DND-41 (cell line): ENCODE data around the gene IL11RA.

ENCODE experiments used
- ATAC-seq: fragments of 200-7000 bp; cut with Tn5 transposase; 3 replicates; pipeline ENCODE4 v1.9.1; 2021; ENCODE audit warnings: low read depth; ENCODE audit not compliant: insufficient read depth
- DNase-seq: peaks from one replicate; pipeline ENCODE4 v3.0.0-alpha.2; 2020
- H2AFZ ChIP-seq: 2 replicates; pipeline ENCODE4 v1.6.0; 2012; ENCODE audit warnings: low read depth, low read length
- H3K27ac ChIP-seq: 2 replicates; pipeline ENCODE4 v1.5.1; 2012; ENCODE audit warnings: low read length, inconsistent platforms
- H3K27me3 ChIP-seq: fragments of 200-600 bp; sonication (generic); 2 replicates; pipeline ENCODE4 v1.6.0; 2012; ENCODE audit warnings: low read length, mild to moderate bottlenecking, inconsistent platforms; ENCODE audit not compliant: insufficient read depth, poor library complexity
- H3K36me3 ChIP-seq: 2 replicates; pipeline ENCODE4 v1.5.1; 2012; ENCODE audit warnings: low read length, inconsistent platforms; ENCODE audit not compliant: insufficient read depth
- H3K4me1 ChIP-seq: 2 replicates; pipeline ENCODE4 v1.5.1; 2012; ENCODE audit warnings: mild to moderate bottlenecking, low read length; ENCODE audit not compliant: insufficient read depth
- H3K4me2 ChIP-seq: 2 replicates; pipeline ENCODE4 v1.6.0; 2012; ENCODE audit warnings: mild to moderate bottlenecking, moderate library complexity, low read length, inconsistent platforms; ENCODE audit not compliant: insufficient read depth
- H3K4me3 ChIP-seq, 2 experiments: fragments of 200-600 bp in 1 of 2; shearing (Covaris generic) in 1 of 2; 2 replicates each; pipeline ENCODE4 v1.5.1; 2012 to 2016; ENCODE audit warnings: inconsistent platforms in 2 of 2, low read length in 2 of 2, mild to moderate bottlenecking in 2 of 2, low read depth in 1 of 2, moderate library complexity in 1 of 2
- H3K79me2 ChIP-seq: 2 replicates; pipeline ENCODE4 v1.6.0; 2012; ENCODE audit warnings: low read length, inconsistent platforms; ENCODE audit not compliant: insufficient read depth
- H3K9ac ChIP-seq: 2 replicates; pipeline ENCODE4 v1.6.0; 2012; ENCODE audit warnings: low read depth, mild to moderate bottlenecking, inconsistent platforms, low read length, moderate library complexity
- H3K9me3 ChIP-seq: 2 replicates; pipeline ENCODE4 v1.5.1; 2012; ENCODE audit warnings: low read length, moderate library complexity, mild to moderate bottlenecking, inconsistent platforms; ENCODE audit not compliant: insufficient read depth, severe bottlenecking
- H4K20me1 ChIP-seq: 2 replicates; pipeline ENCODE4 v1.6.0; 2012; ENCODE audit warnings: low read length; ENCODE audit not compliant: insufficient read depth
- EZH2 ChIP-seq: IDR thresholded peaks from 3 replicates; pipeline ENCODE4 v1.6.1; 2012; ENCODE audit warnings: borderline replicate concordance, low read depth, mild to moderate bottlenecking, moderate library complexity, low read length, inconsistent platforms; ENCODE audit not compliant: severe bottlenecking
- TF ChIP-seq, protein P1 (sequence below): IDR thresholded peaks from 2 replicates; pipeline ENCODE4 v1.5.1; 2012; ENCODE audit warnings: borderline replicate concordance, low read length, moderate library complexity, mild to moderate bottlenecking; ENCODE audit not compliant: poor library complexity, severe bottlenecking; ENCODE audit errors: extremely low read depth

IL11RA gene

DNA sequence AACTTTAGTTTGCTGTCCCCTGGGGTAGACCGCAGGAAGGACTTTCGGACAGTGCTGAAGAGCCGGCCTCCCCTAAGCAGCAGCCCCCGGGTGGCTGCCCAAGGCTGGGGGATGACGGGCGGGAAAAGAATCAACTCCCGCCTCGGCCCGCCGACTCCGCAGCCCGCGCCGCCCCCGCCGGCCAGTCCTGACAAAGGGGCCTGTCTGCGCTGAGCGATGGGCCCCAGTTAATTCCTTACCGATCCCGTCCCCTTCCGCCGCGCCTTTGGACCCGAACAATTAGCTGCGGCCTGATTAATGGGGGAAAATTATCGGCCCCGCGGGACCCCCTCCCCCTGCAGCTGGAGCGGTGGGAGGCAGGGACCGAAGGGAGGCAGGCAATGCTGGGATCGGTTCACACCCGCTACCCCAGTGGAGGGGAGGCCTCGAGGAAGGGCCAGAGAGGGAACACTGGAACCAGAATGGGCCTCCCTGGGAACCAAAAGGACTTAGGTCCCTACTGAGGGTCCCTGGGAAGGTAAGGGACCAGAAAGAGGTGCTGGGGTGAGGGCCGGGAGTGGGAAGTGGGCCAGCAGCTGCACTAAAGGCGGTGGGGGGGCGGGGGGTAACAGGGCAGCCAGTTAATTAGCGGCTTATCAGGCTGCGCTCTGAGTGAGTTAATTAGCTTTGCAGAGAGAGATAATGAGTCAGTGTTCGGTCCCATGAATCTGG is 27.4 kb upstream of the IL11RA start:
- ATAC-seq (no peak), DNase-seq (no peak)
- Histone ChIP-seq H2AFZ (no peak overlapping the region), H3K79me2 (peaks cover 6% of the 10 kb centered on the region), H3K27ac (no peak overlapping the region), H3K9me3 (peaks cover 4% of the 10 kb centered on the region), H4K20me1 (no peaks in the 10 kb centered on the region), H3K4me1 (peaks cover 10% of the 10 kb centered on the region), H3K9ac (no peak overlapping the region), H3K36me3 (no peaks in the 10 kb centered on the region), H3K27me3 (peaks cover 20% of the 10 kb centered on the region), H3K4me2 (no peak overlapping the region), H3K4me3 (no peak overlapping the region)
- no peak for TF ChIP-seq EZH2
- TF ChIP-seq, protein P1, sequence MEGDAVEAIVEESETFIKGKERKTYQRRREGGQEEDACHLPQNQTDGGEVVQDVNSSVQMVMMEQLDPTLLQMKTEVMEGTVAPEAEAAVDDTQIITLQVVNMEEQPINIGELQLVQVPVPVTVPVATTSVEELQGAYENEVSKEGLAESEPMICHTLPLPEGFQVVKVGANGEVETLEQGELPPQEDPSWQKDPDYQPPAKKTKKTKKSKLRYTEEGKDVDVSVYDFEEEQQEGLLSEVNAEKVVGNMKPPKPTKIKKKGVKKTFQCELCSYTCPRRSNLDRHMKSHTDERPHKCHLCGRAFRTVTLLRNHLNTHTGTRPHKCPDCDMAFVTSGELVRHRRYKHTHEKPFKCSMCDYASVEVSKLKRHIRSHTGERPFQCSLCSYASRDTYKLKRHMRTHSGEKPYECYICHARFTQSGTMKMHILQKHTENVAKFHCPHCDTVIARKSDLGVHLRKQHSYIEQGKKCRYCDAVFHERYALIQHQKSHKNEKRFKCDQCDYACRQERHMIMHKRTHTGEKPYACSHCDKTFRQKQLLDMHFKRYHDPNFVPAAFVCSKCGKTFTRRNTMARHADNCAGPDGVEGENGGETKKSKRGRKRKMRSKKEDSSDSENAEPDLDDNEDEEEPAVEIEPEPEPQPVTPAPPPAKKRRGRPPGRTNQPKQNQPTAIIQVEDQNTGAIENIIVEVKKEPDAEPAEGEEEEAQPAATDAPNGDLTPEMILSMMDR, result no peak

DNA sequence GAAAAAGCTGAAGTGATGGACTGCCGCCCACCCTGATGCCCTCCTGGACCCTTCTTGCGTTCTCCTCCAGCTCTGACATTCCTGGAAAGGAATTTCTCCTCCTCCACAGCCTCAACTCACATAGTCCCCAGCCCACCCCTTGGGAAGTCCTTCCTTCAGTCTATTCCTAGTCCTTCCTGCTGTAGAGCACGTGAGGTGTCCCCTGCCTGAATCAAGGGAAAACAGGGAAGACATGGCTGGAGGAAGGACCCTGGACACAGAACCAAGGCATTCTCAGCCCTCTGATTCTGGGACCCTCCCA is 26.8 kb upstream of the IL11RA start:
- H3K4me2 ChIP-seq, result no peak overlapping the region
- no peak overlapping the region for H3K4me3 ChIP-seq
- peaks cover 22% of the 10 kb centered on the region for H3K27me3 ChIP-seq
- no peak for DNase-seq
- no peaks in the 10 kb centered on the region for H4K20me1 ChIP-seq
- no peak overlapping the region for H3K27ac ChIP-seq
- H2AFZ ChIP-seq, result no peak overlapping the region
- peaks cover 7% of the 10 kb centered on the region for H3K4me1 ChIP-seq
- ATAC-seq, result no peak
- H3K9ac ChIP-seq, result no peak overlapping the region
- H3K9me3 ChIP-seq, result peaks cover 4% of the 10 kb centered on the region
- H3K36me3 ChIP-seq, result no peaks in the 10 kb centered on the region
- H3K79me2 ChIP-seq, result peaks cover 1% of the 10 kb centered on the region
- TF ChIP-seq EZH2, result no peak
- TF ChIP-seq, protein P1, result no peak

DNA sequence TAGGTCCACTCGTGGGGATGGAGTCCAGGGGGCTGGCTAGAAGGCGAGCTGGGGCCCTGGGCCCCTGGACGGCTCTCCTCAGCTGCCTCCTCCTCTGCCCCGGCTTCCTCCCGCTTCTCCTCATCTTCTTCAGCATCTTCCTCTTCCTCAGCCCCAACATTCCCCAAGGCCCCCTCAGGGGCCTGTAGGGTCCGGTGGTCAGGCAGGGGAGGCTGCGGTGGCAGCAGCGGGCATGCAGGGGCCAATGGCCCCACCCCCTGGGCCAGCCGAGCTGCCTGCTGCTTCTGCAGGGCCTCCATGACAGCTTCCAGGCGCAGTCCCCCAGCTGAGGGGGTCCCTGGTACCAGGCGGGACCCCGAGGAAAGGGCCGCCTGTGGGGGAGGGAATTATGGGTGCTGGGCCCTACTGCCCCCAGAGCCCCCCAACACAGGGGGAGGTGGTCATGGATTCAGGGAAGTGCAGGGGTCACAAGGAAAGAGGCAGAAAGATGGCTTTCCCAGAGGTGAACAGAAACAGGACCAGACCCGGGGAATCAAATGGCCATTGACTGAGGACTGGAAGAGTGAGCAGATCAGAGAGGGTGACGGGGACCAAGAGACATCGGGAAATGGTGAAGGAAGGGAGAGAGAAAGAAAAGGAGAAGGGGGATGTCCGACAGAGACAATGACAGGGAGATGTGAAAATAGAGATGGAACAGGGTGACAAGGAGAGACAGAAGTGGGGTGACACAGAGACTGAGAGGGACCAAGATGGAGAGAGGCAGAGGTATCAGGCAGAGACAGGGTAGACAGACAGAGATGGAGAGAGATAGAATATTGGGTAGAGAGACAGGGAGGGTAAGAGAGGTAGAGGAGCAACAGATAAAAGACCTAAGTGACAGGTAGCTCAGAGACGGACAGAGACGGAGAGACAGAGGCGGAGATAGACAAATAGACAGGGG is 24.0 kb upstream of the IL11RA start:
- no peak overlapping the region for H3K4me2 ChIP-seq
- no peak overlapping the region for H3K4me3 ChIP-seq
- H3K27ac ChIP-seq, result no peak overlapping the region
- H3K9ac ChIP-seq, result no peak overlapping the region
- H3K36me3 ChIP-seq, result no peaks in the 10 kb centered on the region
- H3K4me1 ChIP-seq, result no peaks in the 10 kb centered on the region
- no peak for ATAC-seq
- no peaks in the 10 kb centered on the region for H4K20me1 ChIP-seq
- DNase-seq, result no peak
- peaks cover 25% of the 10 kb centered on the region for H3K27me3 ChIP-seq
- H3K9me3 ChIP-seq, result no peaks in the 10 kb centered on the region
- H2AFZ ChIP-seq, result no peak overlapping the region
- TF ChIP-seq, protein P1, result no peak
- TF ChIP-seq EZH2, result no peak
- H3K79me2 ChIP-seq, result no peaks in the 10 kb centered on the region
